ENCODE measurements around the gene FOXI2.

Gene FOXI2

GRCh38 chr10:127736915-127737562 is at the start of gene FOXI2:
Gene FOXI2, plus strand, starts transcription at chr10:127737185. Its CDS starts 89 bp downstream, at chr10:127737274.
- no peak for DNase-seq (ENCODE audit: low read depth in 4 of 4, low spot score in 1 of 4)

- DNase-seq (ENCODE audit: low read depth in 4 of 4, low spot score in 1 of 4): no peak
These were observed 49.4 kb upstream of the FOXI2 start for GRCh38 chr10:127687548-127687947.

- no peak for DNase-seq (ENCODE audit: low read depth in 4 of 4, low spot score in 1 of 4)
These were observed 46.7 kb upstream of the FOXI2 start for GRCh38 chr10:127690176-127690835.

- DNase-seq (ENCODE audit: low read depth in 4 of 4, low spot score in 1 of 4): peak in 2 of 4 experiments; percentile 5 to 29
These were observed 42.3 kb upstream of the FOXI2 start for GRCh38 chr10:127694580-127695193.

GRCh38 chr10:127695431-127695830 is 41.6 kb upstream of the FOXI2 start:
- DNase-seq (ENCODE audit: low read depth in 4 of 4, low spot score in 1 of 4): no peak

GRCh38 chr10:127698886-127699285 is 38.1 kb upstream of the FOXI2 start:
- DNase-seq (ENCODE audit: low read depth in 4 of 4, low spot score in 1 of 4): no peak

GRCh38 chr10:127699311-127699710 is 37.7 kb upstream of the FOXI2 start:
- no peak for DNase-seq (ENCODE audit: low read depth in 4 of 4, low spot score in 1 of 4)

- DNase-seq (ENCODE audit: low read depth in 4 of 4, low spot score in 1 of 4): no peak
These were observed 34.7 kb upstream of the FOXI2 start for GRCh38 chr10:127702271-127702670.

- DNase-seq (ENCODE audit: low read depth in 4 of 4, low spot score in 1 of 4): no peak
These were observed 21.7 kb upstream of the FOXI2 start for GRCh38 chr10:127715249-127715648.

GRCh38 chr10:127715782-127716378 is 21.1 kb upstream of the FOXI2 start:
- no peak for DNase-seq (ENCODE audit: low read depth in 4 of 4, low spot score in 1 of 4)

GRCh38 chr10:127720142-127720541 is 16.8 kb upstream of the FOXI2 start:
- DNase-seq (ENCODE audit: low read depth in 4 of 4, low spot score in 1 of 4): no peak

- no peak for DNase-seq (ENCODE audit: low read depth in 4 of 4, low spot score in 1 of 4)
These were observed 16.1 kb upstream of the FOXI2 start for GRCh38 chr10:127720903-127721302.

GRCh38 chr10:127734753-127735152 is 2.2 kb upstream of the FOXI2 start:
- no peak for DNase-seq (ENCODE audit: low read depth in 4 of 4, low spot score in 1 of 4)

GRCh38 chr10:127735156-127735555 is 1.8 kb upstream of the FOXI2 start:
- no peak for DNase-seq (ENCODE audit: low read depth in 4 of 4, low spot score in 1 of 4)

GRCh38 chr10:127735723-127736221 is 1.2 kb upstream of the FOXI2 start:
- no peak for DNase-seq (ENCODE audit: low read depth in 4 of 4, low spot score in 1 of 4)

GRCh38 chr10:127736222-127736914 is 617 bp upstream of the FOXI2 start:
- DNase-seq (ENCODE audit: low read depth in 4 of 4, low spot score in 1 of 4): no peak

- no peak for DNase-seq (ENCODE audit: low read depth in 4 of 4, low spot score in 1 of 4)
These were observed 852 bp downstream of the FOXI2 start for GRCh38 chr10:127737563-127738511.

GRCh38 chr10:127738512-127739424 is 1.8 kb downstream of the FOXI2 start:
- no peak for DNase-seq (ENCODE audit: low read depth in 4 of 4, low spot score in 1 of 4)

- no peak for DNase-seq (ENCODE audit: low read depth in 4 of 4, low spot score in 1 of 4)
These were observed 2.9 kb downstream of the FOXI2 start for GRCh38 chr10:127739908-127740307.
